DMS53 treated with DMSO at 0.1 percent for 48 hours (cell line): ENCODE results near the gene PAX6.
"Not testable (repeated sequence)": the region's sequence is repeated elsewhere in the genome, so short reads cannot be mapped to it uniquely, and the experiment has no call there.

Source experiments
- DNase-seq: peaks from one replicate; lab custom pipeline; 2025; ENCODE audit not compliant: unreplicated experiment; lab: John Stamatoyannopoulos, UW

The PAX6 gene

DNA sequence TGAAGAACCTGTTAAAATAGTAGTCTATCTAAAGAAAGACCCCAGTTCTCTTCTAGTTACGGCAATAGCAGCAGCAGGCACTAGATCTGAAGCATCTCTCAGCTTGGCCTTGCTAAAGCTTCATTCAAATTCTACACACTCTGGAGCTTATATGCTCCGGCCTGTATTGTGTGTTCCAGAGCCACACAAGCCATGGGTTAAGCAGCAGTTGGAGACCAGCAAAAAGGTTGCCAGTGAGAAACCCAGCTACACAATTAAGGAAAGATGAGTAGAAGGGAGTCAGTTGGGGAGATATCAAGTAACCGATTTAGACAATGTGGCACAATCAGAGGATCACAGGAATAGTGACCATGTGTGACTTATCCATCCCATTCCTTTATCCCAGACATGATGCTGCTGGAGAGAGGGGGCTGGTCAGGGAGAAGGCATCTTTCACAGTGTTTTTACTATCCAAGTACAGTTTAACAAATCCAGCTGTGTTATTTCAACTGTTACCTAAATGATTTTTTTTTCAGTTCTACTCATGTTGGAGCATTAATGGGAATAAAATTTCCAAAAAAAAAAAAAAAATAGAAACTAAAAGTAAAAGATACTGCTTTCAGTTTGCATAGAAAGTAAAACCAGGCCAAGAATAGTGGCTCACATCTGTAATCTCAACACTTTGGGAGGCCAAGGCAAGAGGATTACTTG lies 41.0 kb downstream of the PAX6 start:
- no peak for DNase-seq

DNA sequence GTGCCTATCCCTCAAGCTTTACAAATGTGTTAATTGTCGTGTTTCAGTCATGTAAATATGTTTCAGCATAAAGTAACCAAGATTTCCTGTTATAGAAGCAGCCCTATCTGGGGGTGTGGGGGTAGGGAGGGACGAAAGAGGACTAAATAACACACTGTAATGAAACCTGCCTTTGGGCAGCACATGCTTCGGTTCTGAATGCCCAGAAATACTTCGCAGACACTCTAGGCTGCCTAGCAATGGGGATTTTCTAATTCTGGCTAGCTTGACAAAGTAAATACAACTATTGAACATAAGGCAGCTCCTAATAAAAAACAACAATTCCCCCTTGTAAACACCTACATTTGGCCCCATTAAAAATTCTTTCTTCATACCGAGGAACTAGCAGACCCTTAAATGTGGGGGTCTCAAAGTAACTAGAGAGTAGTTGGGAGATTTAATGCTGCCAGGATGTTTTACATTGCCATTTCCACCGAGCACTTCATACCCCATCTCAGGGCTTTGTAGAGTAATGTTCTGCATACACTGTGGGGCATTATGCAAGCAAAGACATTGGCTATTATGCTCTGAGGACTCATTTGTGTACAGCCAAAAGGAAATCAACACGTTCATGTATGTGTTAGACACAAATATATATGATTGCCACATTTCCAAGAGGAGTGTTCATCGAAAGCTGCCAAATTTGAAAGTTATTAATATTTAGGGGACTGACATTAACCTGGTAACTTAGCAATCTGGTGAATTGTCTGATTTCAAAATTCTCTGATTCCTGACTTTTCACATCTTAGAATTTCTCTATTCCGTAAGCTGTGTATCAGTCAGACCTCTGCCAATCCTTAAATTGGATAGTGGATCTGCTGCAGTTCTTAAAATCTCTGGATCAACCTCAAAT lies 42.1 kb downstream of the PAX6 start:
- no peak for DNase-seq

DNA sequence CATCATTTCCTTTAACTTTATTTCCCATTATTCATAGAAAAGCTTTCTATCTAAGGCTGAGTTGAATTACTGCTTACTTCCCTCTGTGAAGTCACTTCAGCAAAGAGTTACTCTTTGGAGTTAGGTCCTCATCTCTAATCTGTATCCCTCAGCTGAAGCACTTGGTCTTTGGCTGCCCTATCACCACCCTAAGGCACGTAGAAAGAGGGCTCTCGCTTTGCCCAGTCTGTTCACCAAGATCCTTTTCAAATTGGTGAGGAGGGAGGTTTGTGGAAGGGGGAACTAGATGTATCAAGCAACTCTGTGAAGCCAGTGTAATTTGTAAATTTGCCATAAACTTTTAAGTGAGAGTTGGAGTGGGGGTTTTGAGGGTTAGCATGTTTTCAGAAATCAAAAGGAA lies 43.4 kb downstream of the PAX6 start:
- DNase-seq = no peak

GRCh38 chr11:31767066-31767465 lies 44.1 kb downstream of the PAX6 start:
- DNase-seq = no peak

GRCh38 chr11:31764766-31765165 lies 46.4 kb downstream of the PAX6 start:
- DNase-seq = no peak

DNA sequence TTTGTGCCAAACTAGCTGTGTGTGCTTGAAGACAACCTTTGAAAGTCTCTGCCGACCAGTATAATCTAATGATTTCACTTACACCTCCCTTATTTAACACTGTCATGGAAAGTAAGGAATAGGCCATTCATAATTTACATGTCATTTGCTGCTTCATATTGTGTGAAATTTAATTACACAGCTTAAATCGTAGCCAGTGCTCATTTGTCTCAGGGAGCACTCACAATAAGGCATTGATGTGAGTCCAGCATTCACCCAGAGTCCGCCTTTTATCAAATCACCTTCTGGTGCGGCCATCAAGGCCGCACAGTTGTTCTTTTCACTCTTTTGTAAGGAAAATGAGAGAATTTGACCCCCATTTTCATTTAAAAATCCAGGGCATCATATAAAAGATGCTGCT lies 46.9 kb downstream of the PAX6 start:
- no peak for DNase-seq

GRCh38 chr11:31763296-31763695 lies 47.8 kb downstream of the PAX6 start:
- DNase-seq = no peak

DNA sequence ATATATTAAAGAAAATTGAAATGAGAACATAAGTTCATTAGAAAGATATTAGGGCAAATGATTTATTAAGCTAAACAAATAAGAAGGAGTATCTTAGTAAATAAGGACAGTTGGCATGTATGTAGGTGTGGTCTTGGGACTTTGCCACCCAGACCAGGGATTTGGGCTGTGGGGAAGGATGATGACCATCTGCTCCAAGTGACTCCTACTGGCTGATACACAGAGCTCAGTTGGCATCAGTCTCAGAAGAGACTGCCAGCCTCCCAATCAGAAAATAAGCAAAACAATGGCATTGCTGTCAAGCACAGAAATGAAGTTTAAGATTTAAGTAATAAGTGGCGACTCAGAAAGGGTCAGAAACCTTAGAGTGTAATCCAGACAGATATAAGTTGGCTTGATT lies 49.5 kb downstream of the PAX6 start:
- no peak for DNase-seq

DNA sequence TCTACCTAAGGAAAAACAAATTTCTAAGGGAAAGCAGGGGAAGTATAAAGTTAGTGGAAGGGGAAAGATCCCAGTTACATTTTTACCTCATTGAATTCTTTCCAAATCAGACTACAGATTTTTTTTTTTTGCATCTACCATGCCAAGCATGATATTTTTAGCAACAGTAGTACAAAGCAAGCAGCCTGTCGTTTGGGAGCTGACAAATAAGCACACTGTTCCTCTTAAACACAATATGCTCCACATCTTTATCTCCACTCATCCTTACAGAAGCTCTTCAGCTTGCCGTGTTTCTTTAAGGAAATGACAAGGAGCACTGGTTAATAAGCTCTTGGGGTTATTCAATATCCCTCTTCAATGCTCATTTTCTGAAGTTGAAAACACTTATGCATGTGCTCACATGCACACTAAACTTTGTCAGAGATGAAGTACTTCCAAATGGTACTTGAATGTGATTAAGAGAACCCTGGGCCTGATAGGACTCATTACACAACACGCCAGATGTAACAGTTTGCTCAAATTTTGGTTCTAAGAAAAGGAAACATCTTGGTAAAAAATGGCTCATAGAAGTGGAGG lies 53.8 kb downstream of the PAX6 start:
- DNase-seq = no peak

- DNase-seq = no peak
These were observed 63.5 kb downstream of the PAX6 start for GRCh38 chr11:31747581-31747980.

- not testable (repeated sequence) for DNase-seq
These were observed 70.3 kb downstream of the PAX6 start for GRCh38 chr11:31740731-31741368.

GRCh38 chr11:31740131-31740530 lies 71.0 kb downstream of the PAX6 start:
- DNase-seq = no peak
